ENCODE results near the gene VWA5B1. TPM values are rescaled to one million over a fixed set of nuclear protein-coding genes. Genes with fewer than 3 reads are reported as not detected.
"Not testable (repeated sequence)": the region's sequence is repeated elsewhere in the genome, so short reads cannot be mapped to it uniquely, and the experiment has no call there.

The VWA5B1 gene, protein sequence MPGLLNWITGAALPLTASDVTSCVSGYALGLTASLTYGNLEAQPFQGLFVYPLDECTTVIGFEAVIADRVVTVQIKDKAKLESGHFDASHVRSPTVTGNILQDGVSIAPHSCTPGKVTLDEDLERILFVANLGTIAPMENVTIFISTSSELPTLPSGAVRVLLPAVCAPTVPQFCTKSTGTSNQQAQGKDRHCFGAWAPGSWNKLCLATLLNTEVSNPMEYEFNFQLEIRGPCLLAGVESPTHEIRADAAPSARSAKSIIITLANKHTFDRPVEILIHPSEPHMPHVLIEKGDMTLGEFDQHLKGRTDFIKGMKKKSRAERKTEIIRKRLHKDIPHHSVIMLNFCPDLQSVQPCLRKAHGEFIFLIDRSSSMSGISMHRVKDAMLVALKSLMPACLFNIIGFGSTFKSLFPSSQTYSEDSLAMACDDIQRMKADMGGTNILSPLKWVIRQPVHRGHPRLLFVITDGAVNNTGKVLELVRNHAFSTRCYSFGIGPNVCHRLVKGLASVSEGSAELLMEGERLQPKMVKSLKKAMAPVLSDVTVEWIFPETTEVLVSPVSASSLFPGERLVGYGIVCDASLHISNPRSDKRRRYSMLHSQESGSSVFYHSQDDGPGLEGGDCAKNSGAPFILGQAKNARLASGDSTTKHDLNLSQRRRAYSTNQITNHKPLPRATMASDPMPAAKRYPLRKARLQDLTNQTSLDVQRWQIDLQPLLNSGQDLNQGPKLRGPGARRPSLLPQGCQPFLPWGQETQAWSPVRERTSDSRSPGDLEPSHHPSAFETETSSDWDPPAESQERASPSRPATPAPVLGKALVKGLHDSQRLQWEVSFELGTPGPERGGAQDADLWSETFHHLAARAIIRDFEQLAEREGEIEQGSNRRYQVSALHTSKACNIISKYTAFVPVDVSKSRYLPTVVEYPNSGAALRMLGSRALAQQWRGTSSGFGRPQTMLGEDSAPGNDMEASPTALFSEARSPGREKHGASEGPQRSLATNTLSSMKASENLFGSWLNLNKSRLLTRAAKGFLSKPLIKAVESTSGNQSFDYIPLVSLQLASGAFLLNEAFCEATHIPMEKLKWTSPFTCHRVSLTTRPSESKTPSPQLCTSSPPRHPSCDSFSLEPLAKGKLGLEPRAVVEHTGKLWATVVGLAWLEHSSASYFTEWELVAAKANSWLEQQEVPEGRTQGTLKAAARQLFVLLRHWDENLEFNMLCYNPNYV
- total RNA-seq: 0.05 TPM in 1 of 2 replicates, not detected in the other

- DNase-seq (ENCODE audit: low read depth): peak; percentile 34
These were observed at the start of gene VWA5B1 for GRCh38 chr1:20290624-20291597. TSS of gene VWA5B1 (plus strand) at chr1:20290875. CDS start at chr1:20310602, 19,727 bp downstream.

DNA sequence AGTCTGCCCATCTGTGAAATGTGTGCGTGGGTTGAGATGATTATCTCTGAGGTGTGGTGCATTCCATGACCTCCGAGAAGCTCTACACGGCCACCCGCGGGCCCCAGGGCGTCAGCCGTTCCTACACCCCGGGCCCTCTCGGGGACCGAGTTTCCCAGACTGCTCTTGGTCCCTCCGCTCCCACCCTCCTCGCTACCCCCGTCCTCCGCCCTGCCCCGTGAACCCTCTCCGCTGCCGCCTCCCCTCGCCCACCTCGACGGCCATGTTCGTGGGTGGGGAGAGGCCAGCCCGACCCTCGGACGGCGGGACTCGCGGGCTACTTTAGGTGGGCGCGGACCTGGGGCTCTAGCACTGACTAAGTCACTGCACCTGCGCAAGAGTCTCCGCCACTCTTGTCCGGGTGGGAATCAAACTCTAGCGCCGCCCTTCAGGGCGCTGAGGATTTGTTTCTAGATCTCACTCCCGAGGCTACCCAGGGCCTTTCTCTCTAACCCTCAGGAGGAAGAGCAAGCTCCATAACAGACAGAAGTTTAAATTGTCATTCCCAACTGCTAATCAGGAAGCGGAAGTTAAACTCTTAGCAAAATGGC is 47.7 kb upstream of the VWA5B1 start:
- no peak for DNase-seq (ENCODE audit: low read depth)

GRCh38 chr1:20248971-20249612 is 41.6 kb upstream of the VWA5B1 start:
- DNase-seq (ENCODE audit: low read depth): no peak

DNA sequence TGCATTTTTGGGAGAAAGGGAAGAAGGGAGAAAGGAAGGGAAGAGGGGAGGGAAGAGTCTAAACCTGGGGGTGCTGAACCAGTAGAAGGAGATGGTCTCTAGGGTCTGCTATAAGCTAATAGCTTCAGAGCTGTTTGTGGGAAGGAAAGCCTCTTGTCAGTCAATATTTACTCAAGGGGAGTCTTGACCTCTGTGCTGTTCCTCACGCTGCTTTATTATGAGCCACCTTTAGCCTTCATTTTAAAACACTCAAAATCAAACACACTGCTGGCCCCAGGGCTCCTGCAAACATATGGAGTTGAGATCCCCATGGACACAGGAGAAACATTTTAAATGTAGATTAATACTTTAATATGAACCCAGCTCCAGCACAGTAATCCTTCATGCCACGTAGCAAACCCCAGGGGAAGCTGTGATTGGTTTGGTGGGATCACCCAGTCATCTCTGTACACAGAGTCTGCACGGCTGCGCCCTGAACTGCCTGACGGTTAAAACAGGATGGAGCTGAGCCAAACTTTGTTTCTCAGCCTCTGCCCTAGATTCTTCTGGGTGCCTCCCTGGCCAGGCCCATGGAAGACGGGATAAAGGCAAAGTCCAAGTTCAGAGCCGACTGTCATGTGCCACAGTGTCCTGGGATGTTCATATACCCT is 40.2 kb upstream of the VWA5B1 start:
- DNase-seq (ENCODE audit: low read depth): peak; percentile 58

DNA sequence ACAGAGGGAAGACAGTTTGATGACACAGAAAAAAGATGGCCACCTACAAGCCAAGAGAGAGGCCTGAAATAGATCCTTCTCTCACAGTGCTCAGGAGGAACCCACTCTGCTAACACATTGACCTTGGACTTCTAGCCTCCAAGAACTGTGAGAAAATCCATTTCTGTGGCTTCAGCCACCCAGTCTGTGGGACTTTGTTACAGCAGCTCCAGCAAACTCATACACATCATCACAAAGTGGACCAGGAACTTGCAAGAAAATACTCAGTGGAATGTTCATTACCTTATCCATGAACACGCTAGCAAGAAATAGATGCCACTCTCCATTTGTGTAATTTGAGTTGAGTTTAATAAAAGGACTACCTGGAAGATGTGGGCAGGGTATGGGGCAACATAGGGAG is 38.1 kb upstream of the VWA5B1 start:
- no peak for DNase-seq (ENCODE audit: low read depth)

GRCh38 chr1:20255666-20256065 is 35.0 kb upstream of the VWA5B1 start:
- peak; percentile 56 for DNase-seq (ENCODE audit: low read depth)

DNA sequence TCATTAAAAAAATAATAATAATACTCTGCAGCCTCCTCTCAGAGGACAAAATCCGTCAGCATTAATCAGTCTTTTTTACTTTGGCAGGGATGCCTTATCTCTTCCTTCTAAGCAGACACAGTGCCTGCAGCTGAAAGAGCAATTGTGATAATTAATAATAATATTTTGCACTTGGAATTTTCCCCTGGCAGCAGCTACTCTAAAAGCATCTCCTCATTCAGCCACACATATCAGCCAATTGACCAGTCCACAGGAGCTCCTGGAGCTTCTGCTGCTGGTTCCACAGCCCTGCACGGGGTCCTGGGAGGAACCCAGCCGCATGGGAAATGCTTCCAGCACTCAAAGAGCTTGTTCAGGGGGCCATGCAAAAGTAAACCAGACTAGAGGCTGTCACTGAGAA is 31.0 kb upstream of the VWA5B1 start:
- no peak for DNase-seq (ENCODE audit: low read depth)

DNA sequence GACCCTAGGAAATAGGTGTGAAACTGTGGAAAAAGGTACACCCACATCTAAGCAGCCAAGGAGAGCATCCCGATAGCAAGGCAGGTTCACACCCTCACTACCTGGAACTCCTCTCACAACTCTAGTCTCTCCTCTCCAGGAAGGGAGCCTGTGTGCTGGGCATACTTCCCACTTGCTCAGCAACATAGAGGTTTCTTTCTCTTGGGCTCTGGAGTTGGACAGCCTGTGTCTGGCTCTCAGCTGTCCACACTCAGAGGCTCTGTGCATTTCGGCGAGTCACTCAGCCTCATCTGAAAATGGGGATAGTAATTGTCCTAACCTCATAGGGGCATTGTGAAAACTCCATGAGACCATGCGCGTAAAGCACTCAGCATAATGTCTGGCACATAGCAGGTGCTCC is 29.6 kb upstream of the VWA5B1 start:
- DNase-seq (ENCODE audit: low read depth): no peak

DNA sequence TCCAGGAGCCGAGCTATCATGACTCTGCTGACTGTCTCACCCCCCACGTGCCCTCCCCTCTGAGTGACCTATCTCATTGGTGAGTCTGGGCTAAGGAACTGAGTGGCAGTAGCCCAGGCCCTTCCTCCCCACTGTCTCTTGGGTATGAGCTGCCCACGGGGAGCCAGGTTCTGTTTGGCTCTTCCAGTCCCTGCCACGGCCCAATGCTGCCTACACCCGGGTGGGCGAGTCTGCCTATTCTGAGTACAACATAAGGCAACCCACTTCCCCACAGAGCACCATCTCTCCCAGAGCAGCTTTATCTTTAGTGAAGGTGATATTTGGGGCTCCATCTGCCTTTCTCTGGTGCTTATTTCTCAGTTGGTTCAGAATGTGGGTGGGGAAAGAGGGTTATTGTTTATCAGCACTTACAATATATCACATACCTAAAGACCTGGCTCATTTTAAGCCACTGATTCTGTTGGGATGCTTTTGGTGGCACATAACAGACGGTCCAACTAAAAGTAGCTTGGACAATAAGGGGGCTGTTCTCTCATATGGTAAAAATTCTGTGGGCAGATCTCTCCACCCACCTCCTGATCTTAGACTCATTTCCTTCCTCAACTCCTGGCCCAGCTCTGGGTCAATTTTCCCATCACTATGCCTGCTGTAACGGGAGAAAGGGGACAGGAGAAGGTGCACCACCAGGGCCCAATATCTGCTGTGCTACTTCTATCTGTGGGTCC is 27.7 kb upstream of the VWA5B1 start:
- DNase-seq (ENCODE audit: low read depth): no peak

- no peak for DNase-seq (ENCODE audit: low read depth)
These were observed 25.4 kb upstream of the VWA5B1 start for GRCh38 chr1:20265250-20265649.

DNA sequence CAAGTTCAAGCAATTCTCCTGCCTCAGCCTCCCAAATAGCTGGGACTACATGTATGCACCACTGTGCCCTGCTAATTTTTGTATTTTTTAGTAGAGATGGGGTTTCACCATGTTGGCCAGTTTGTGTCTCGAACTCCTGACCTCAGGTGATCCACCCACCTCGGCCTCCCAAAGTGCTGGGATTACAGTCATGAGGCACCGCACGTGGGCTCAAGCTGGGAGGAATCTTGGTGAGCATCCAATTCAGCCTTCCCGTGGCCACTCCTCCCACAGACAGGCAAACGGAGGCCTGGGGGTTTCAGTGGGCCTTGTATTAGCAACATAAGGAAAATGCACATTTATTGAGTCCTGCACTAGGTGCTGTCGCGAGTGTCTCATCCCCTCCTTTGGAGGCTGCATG is 24.5 kb upstream of the VWA5B1 start:
- no peak for DNase-seq (ENCODE audit: low read depth)

GRCh38 chr1:20266642-20267041 is 24.0 kb upstream of the VWA5B1 start:
- no peak for DNase-seq (ENCODE audit: low read depth)

DNA sequence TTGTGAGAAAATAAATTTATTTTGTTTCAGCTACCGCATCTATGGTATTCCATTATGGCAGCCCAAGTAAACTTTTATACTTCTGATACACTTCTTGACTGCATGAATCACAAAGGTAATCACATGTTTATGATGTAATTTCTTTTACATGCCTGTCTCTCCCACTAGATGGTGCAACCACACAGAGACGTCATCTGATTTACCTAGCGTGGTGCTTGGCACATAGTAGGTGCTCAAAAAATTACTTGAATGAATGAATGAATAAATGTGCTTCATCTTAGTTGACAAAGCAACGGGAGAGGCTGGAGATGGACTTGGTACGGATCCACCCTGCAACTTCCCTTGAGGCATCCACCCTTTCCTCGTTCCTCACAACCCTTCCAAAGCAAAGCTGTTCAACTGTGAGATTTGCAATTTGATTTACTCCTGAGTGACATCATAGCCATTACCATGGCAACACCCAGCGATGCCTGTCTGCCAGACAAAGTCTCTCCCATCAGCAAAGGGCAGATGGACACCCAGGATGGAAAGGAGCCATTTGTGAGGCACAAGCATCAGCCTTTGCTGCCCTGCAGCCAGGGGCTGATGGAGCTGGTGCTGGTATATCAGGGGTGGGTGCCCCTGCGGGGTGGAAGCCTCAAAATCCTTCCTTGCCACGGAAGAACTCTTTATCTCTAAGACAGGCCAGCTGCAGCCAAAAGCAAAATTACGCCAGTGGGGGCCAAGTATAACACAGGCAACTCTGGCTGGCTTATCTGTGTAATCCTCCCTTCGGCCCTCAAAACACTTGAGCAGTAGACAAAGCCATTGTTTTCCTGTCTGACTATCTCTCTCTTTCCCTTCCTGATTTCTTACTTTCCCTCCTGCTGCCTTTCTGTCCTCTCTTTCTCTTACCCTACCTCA is 18.9 kb upstream of the VWA5B1 start:
- DNase-seq (ENCODE audit: low read depth): peak; percentile 21

- not testable (repeated sequence) for DNase-seq (ENCODE audit: low read depth)
These were observed 17.0 kb upstream of the VWA5B1 start for GRCh38 chr1:20273716-20274115.

- no peak for DNase-seq (ENCODE audit: low read depth)
These were observed 15.3 kb upstream of the VWA5B1 start for GRCh38 chr1:20275319-20275925.

GRCh38 chr1:20276485-20277159 is 14.1 kb upstream of the VWA5B1 start:
- no peak for DNase-seq (ENCODE audit: low read depth)

DNA sequence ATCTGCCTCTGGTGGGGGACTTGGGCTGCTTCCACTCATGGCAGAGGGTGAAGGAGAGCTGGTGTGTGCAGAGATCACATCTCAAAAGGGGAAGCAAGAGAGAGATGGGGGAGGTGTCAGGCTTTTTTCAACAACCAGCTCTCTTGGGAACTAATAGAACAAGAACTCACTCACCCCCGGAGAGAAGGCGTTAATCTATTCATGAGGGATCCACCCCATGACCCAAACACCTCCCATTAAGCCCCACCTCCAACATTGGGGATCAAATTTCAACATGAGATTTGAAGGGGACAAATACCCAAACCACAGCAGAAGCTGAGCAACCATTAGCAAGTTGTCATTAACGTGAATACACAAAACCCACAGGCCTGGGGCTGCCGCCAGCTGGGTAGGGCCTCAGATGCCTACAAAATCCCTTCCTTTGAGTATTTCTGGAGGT is 12.0 kb upstream of the VWA5B1 start:
- no peak for DNase-seq (ENCODE audit: low read depth)
